H9 (cell line): ENCODE data around the gene TANK. TPM values are rescaled to one million over a fixed set of nuclear protein-coding genes. Genes with fewer than 3 reads are reported as not detected.
"Not testable (repeated sequence)": the region's sequence is repeated elsewhere in the genome, so short reads cannot be mapped to it uniquely, and the experiment has no call there.

Experiments used
- DNase-seq: peaks from one replicate; pipeline ENCODE4 v3.0.0-alpha.2; 2017
- H2AFZ ChIP-seq: one replicate; pipeline ENCODE4 v1.6.1; 2013; ENCODE audit warnings: mild to moderate bottlenecking, low read length, control low read depth, moderate library complexity
- H2AK5ac ChIP-seq: 2 replicates; pipeline ENCODE4 v1.6.1; 2013; ENCODE audit warnings: low read length, control low read depth, mixed read lengths; ENCODE audit not compliant: insufficient read length
- H2BK120ac ChIP-seq: one replicate; pipeline ENCODE4 v1.6.1; 2013; ENCODE audit warnings: low read depth, mild to moderate bottlenecking, low read length, control low read depth, inconsistent platforms; ENCODE audit not compliant: poor library complexity, severe bottlenecking
- H2BK12ac ChIP-seq: 2 replicates; pipeline ENCODE4 v1.6.1; 2013; ENCODE audit warnings: low read length, control low read depth, mixed read lengths, low read depth; ENCODE audit not compliant: insufficient read length
- H2BK15ac ChIP-seq: 2 replicates; pipeline ENCODE4 v1.6.1; 2013; ENCODE audit warnings: low read depth, low read length, control low read depth
- H2BK20ac ChIP-seq: one replicate; pipeline ENCODE4 v1.6.1; 2013; ENCODE audit warnings: low read depth, mild to moderate bottlenecking, low read length, control low read depth, inconsistent platforms; ENCODE audit not compliant: poor library complexity, severe bottlenecking
- H2BK5ac ChIP-seq: 2 replicates; pipeline ENCODE4 v1.6.1; 2013; ENCODE audit warnings: low read length, control low read depth, mixed read lengths; ENCODE audit not compliant: insufficient read length
- H3K14ac ChIP-seq: 2 replicates; pipeline ENCODE4 v1.6.1; 2013; ENCODE audit warnings: low read length, control low read depth; ENCODE audit not compliant: insufficient read depth
- H3K18ac ChIP-seq: 2 replicates; pipeline ENCODE4 v1.6.1; 2013; ENCODE audit warnings: low read depth, mild to moderate bottlenecking, mixed read lengths, low read length, control low read depth; ENCODE audit not compliant: insufficient read length
- H3K23ac ChIP-seq: 2 replicates; pipeline ENCODE4 v1.6.1; 2013; ENCODE audit warnings: low read length, control low read depth, mixed read lengths, low read depth; ENCODE audit not compliant: insufficient read length
- H3K23me2 ChIP-seq: 2 replicates; pipeline ENCODE4 v1.6.1; 2013; ENCODE audit warnings: low read depth, mild to moderate bottlenecking, mixed read lengths, low read length, control low read depth; ENCODE audit not compliant: insufficient read length, poor library complexity, severe bottlenecking
- H3K27ac ChIP-seq: 2 replicates; pipeline ENCODE4 v1.5.1; 2013; ENCODE audit warnings: low read length, control low read depth, mixed read lengths, low read depth; ENCODE audit not compliant: insufficient read length
- H3K27me3 ChIP-seq: 2 replicates; pipeline ENCODE4 v1.6.1; 2013; ENCODE audit warnings: low read length, control low read depth, inconsistent platforms; ENCODE audit not compliant: insufficient read depth
- H3K4ac ChIP-seq: 2 replicates; pipeline ENCODE4 v1.6.1; 2013; ENCODE audit warnings: low read depth, mild to moderate bottlenecking, control low read depth, inconsistent platforms, low read length, moderate library complexity
- H3K4me1 ChIP-seq: 2 replicates; pipeline ENCODE4 v1.6.1; 2013; ENCODE audit warnings: low read length, control low read depth, inconsistent platforms; ENCODE audit not compliant: insufficient read depth
- H3K4me2 ChIP-seq: 2 replicates; pipeline ENCODE4 v1.6.1; 2013; ENCODE audit warnings: low read length, control low read depth, mixed read lengths; ENCODE audit not compliant: insufficient read length, insufficient read depth
- H3K56ac ChIP-seq: 2 replicates; pipeline ENCODE4 v1.6.1; 2013; ENCODE audit warnings: low read depth, mild to moderate bottlenecking, mixed read lengths, low read length, control low read depth; ENCODE audit not compliant: insufficient read length
- H3K79me1 ChIP-seq: 2 replicates; pipeline ENCODE4 v1.6.1; 2013; ENCODE audit warnings: low read depth, mild to moderate bottlenecking, moderate library complexity, low read length, control low read depth, inconsistent platforms; ENCODE audit not compliant: insufficient read depth, poor library complexity, severe bottlenecking
- H3K79me2 ChIP-seq: 2 replicates; pipeline ENCODE4 v1.6.1; 2013; ENCODE audit warnings: low read length, control low read depth, inconsistent platforms; ENCODE audit not compliant: insufficient read depth
- H3K9ac ChIP-seq: 2 replicates; pipeline ENCODE4 v1.6.1; 2013; ENCODE audit warnings: low read length, control low read depth, mixed read lengths; ENCODE audit not compliant: insufficient read length; ENCODE audit errors: extremely low read depth
- H3K9me3 ChIP-seq: one replicate; pipeline ENCODE4 v1.6.1; 2013; ENCODE audit warnings: low read depth, low read length, inconsistent platforms; ENCODE audit not compliant: control insufficient read depth
- H3T11ph ChIP-seq: one replicate; pipeline ENCODE4 v1.6.1; 2013; ENCODE audit warnings: mild to moderate bottlenecking, low read length, control low read depth, inconsistent platforms
- H4K20me1 ChIP-seq: one replicate; pipeline ENCODE4 v1.6.1; 2013; ENCODE audit not compliant: control insufficient read depth, insufficient read length, insufficient read depth
- H4K5ac ChIP-seq: 2 replicates; pipeline ENCODE4 v1.6.1; 2013; ENCODE audit warnings: low read depth, mild to moderate bottlenecking, mixed read lengths, low read length, control low read depth; ENCODE audit not compliant: insufficient read length
- H4K8ac ChIP-seq: replicated peaks from 2 replicates; pipeline ENCODE4 v1.6.1; 2013; ENCODE audit warnings: low read length, control low read depth, mixed read lengths, low read depth; ENCODE audit not compliant: insufficient read length
- H4K91ac ChIP-seq: 2 replicates; pipeline ENCODE4 v1.6.1; 2013; ENCODE audit warnings: low read depth, mild to moderate bottlenecking, moderate library complexity, mixed read lengths, low read length, control low read depth; ENCODE audit not compliant: insufficient read length
- H3K27ac Mint-ChIP-seq, 3 experiments: 2 replicates in 2 of 3; 3 replicates in 1 of 3; pipeline ENCODE4 v1.8.0; 2020 to 2021; ENCODE audit warnings: mixed read lengths in 3 of 3, mild to moderate bottlenecking in 1 of 3, moderate library complexity in 1 of 3
- H3K27me3 Mint-ChIP-seq: 2 replicates; pipeline ENCODE4 v1.8.0; 2021; ENCODE audit warnings: low read depth, mild to moderate bottlenecking, moderate library complexity, mixed read lengths
- H3K36me3 Mint-ChIP-seq, 3 experiments: 2 replicates in 2 of 3; 3 replicates in 1 of 3; pipeline ENCODE4 v1.8.0; 2020 to 2021; ENCODE audit warnings: low read depth in 3 of 3, mixed read lengths in 3 of 3; ENCODE audit not compliant: insufficient read depth in 1 of 3
- H3K4me1 Mint-ChIP-seq, 2 experiments: 2 replicates each; pipeline ENCODE4 v1.8.0; 2020; ENCODE audit warnings: mixed read lengths in 2 of 2
- H3K4me3 Mint-ChIP-seq, 2 experiments: 2 replicates in 1 of 2; 3 replicates in 1 of 2; pipeline ENCODE4 v1.8.0; 2020 to 2021; ENCODE audit warnings: mild to moderate bottlenecking in 2 of 2, mixed read lengths in 2 of 2, moderate library complexity in 1 of 2
- H3K9me3 Mint-ChIP-seq, 2 experiments: 2 replicates in 1 of 2; 3 replicates in 1 of 2; pipeline ENCODE4 v1.8.0; 2020; ENCODE audit warnings: mild to moderate bottlenecking in 2 of 2, mixed read lengths in 2 of 2, moderate library complexity in 1 of 2
- whole genome bisulfite sequencing: extraction: QIAGEN DNeasy Blood & Tissue Kit; methylation state at CpG from one replicate; pipeline ENCODE4 v1.1.7; 2013; ENCODE audit warnings: missing lambda C conversion rate, low lambda C conversion rate, mixed read lengths; ENCODE audit not compliant: insufficient read length; ENCODE audit errors: extremely low coverage; 5-methylcytosine and 5-hydroxymethylcytosine counted together
- total RNA-seq: library from RNA; stranded (reverse); gene quantifications from 2 replicates; pipeline ENCODE4 v1.2.1, GENCODE V29; 2021
- TF ChIP-seq, protein P1 (sequence below): fragments of 200-600 bp; sonication (generic); conservative IDR thresholded peaks from 3 replicates; pipeline ENCODE4 v1.8.0; 2021; ENCODE audit warnings: antibody characterized with exemption, mild to moderate bottlenecking

TANK gene
- total RNA-seq, 1 experiment from 2014 or later, result 23.9 TPM

DNA sequence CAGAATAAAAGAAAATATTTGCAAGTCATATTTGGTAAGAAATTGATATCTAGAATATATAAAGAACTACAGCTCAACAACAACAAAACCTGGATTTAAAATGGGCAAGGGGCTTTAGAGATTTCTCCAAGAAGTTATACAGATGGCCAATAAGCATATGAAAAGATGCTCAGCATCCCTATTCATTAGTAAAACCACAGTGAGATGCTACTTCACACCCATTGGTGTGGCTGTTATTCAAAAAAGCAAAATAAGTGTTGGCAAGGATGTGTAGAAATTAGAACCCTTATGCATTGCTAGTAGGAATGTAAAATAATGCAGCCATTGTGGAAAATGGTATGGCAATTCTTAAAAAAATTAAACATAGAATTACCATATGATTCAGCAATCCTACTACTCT, 29.8 kb downstream of the TANK start:
- Histone ChIP-seq H2BK12ac (no peak overlapping the region), H2AFZ (no peak overlapping the region), H3K4ac (no peak overlapping the region), H3K27ac (no peak overlapping the region), H3K4me1 (no peaks in the 10 kb centered on the region), H3K23me2 (no peaks in the 10 kb centered on the region), H3K27me3 (no peaks in the 10 kb centered on the region), H3K79me1 (no peaks in the 10 kb centered on the region), H2AK5ac (no peak overlapping the region), H4K91ac (no peak overlapping the region), H4K8ac (no peak overlapping the region), H3K23ac (no peak overlapping the region), H3K9me3 (no peaks in the 10 kb centered on the region), H3K79me2 (no peaks in the 10 kb centered on the region), H3K56ac (no peak overlapping the region), H3K9ac (no peak overlapping the region), H3K14ac (no peak overlapping the region), H2BK5ac (no peak overlapping the region), H2BK120ac (no peak overlapping the region), H3T11ph (no peak overlapping the region), H4K5ac (no peak overlapping the region), H3K4me2 (peak overlapping the region; percentile 21), H2BK20ac (no peak overlapping the region), H4K20me1 (no peaks in the 10 kb centered on the region), H2BK15ac (no peak overlapping the region), H3K18ac (no peak overlapping the region)
- TF ChIP-seq, protein P1, sequence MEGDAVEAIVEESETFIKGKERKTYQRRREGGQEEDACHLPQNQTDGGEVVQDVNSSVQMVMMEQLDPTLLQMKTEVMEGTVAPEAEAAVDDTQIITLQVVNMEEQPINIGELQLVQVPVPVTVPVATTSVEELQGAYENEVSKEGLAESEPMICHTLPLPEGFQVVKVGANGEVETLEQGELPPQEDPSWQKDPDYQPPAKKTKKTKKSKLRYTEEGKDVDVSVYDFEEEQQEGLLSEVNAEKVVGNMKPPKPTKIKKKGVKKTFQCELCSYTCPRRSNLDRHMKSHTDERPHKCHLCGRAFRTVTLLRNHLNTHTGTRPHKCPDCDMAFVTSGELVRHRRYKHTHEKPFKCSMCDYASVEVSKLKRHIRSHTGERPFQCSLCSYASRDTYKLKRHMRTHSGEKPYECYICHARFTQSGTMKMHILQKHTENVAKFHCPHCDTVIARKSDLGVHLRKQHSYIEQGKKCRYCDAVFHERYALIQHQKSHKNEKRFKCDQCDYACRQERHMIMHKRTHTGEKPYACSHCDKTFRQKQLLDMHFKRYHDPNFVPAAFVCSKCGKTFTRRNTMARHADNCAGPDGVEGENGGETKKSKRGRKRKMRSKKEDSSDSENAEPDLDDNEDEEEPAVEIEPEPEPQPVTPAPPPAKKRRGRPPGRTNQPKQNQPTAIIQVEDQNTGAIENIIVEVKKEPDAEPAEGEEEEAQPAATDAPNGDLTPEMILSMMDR, result no peak
- Mint-ChIP-seq H3K36me3 (peaks cover 7 to 22% (median 15%) of the 10 kb centered on the region in 3 experiments), H3K9me3 (no peaks in the 10 kb centered on the region), H3K27me3 (no peaks in the 10 kb centered on the region), H3K4me1 (peaks cover 27 to 36% of the 10 kb centered on the region in 2 experiments), H3K27ac (peak overlapping the region in 2 of 3 experiments; percentile 57 to 95; a peak in 4 of 7 replicates), H3K4me3 (no peak overlapping the region)
- no peak for DNase-seq

DNA sequence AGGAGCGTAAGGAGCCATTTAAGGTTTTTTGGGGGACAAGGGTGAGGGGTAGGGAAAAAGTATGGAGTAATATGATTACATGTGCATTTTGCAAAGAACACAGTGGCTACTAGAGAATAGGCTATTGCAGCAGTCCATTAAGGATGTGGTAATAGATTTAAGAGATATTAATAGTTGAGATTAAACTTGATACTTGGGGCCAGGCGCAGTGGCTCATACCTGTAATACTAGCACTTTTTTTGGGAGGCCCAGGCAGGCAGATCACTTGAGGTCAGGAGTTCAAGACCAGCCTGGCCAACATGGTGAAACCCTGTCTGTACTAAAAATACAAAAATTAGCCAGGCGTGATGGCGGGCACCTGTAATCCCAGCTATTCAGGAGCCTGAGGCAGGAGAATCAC, 35.4 kb downstream of the TANK start:
- not testable (repeated sequence) for H2AFZ ChIP-seq, H3K4me2 ChIP-seq, H3K23me2 ChIP-seq, H4K91ac ChIP-seq, H4K8ac ChIP-seq, H2BK20ac ChIP-seq, H3K23ac ChIP-seq, H3K27me3 Mint-ChIP-seq, H3K9me3 Mint-ChIP-seq, H3K27ac Mint-ChIP-seq, H3K79me2 ChIP-seq, H3K27ac ChIP-seq, H2BK5ac ChIP-seq, H2AK5ac ChIP-seq, H2BK15ac ChIP-seq, H3T11ph ChIP-seq, H3K27me3 ChIP-seq, H3K9ac ChIP-seq, DNase-seq, H3K79me1 ChIP-seq, H3K4me1 ChIP-seq, H2BK120ac ChIP-seq, H3K4me3 Mint-ChIP-seq, H3K4me1 Mint-ChIP-seq, H4K5ac ChIP-seq, H3K9me3 ChIP-seq, H2BK12ac ChIP-seq, H3K4ac ChIP-seq, H3K56ac ChIP-seq, H3K14ac ChIP-seq, H4K20me1 ChIP-seq, H3K18ac ChIP-seq
- peaks cover 12 to 20% (median 13%) of the 10 kb centered on the region in 3 experiments for H3K36me3 Mint-ChIP-seq
- WGBS, result no CpG with 5 or more reads among the region's 4 CpGs
